Gastroesophageal sphincter (tissue), 4 donors: ENCODE results near the gene WBP4. TPM values are rescaled to one million over a fixed set of nuclear protein-coding genes. Genes with fewer than 3 reads are reported as not detected.

Experiments
- ATAC-seq: fragments of 150-250 bp; one replicate; pipeline ENCODE4 v1.9.1; 2016; ENCODE audit warnings: mild to moderate bottlenecking, moderate library complexity
- H3K27ac ChIP-seq, 4 donors: fragments of 200-600 bp; sonication (generic) in 3 of 4; 1 replicate in 3 of 4; 2 replicates in 1 of 4; pipeline ENCODE4 v1.5.1; 2016 to 2019
- H3K27me3 ChIP-seq: fragments of 200-600 bp; sonication (generic); one replicate; pipeline ENCODE4 v1.5.1; 2019
- H3K36me3 ChIP-seq, 2 donors: fragments of 200-600 bp; sonication (generic); one replicate each; pipeline ENCODE4 v1.5.1; 2019; ENCODE audit warnings: control low read depth in 1 of 2
- H3K4me1 ChIP-seq, 3 donors: fragments of 200-600 bp; sonication (generic); 1 replicate in 2 of 3; 2 replicates in 1 of 3; pipeline ENCODE4 v1.5.1; 2016 to 2019; ENCODE audit warnings: control low read depth in 2 of 3
- H3K4me3 ChIP-seq, 2 donors: fragments of 200-600 bp; sonication (generic); one replicate each; pipeline ENCODE4 v1.5.1; 2019; ENCODE audit warnings: mild to moderate bottlenecking in 1 of 2, moderate library complexity in 1 of 2
- H3K9me3 ChIP-seq, 3 donors: fragments of 200-600 bp; sonication (generic); one replicate each; pipeline ENCODE4 v1.5.1; 2017 to 2019; ENCODE audit warnings: control low read depth in 2 of 3
- EP300 ChIP-seq: sonication (generic); formaldehyde crosslinking; IDR thresholded peaks from one replicate; pipeline ENCODE4 v1.6.1; 2017; ENCODE audit warnings: antibody characterized with exemption, mild to moderate bottlenecking
- POLR2A ChIP-seq, 2 donors: fragments of 450-650 bp; IDR thresholded peaks; one replicate each; pipeline ENCODE4 v1.6.1; 2017; ENCODE audit warnings: antibody characterized with exemption in 2 of 2, mild to moderate bottlenecking in 2 of 2, moderate library complexity in 1 of 2
- POLR2AphosphoS5 ChIP-seq: sonication (generic); formaldehyde crosslinking; IDR thresholded peaks from one replicate; pipeline ENCODE4 v1.6.1; 2017; ENCODE audit warnings: antibody characterized with exemption
- WGBS, 2 donors: methylation state at CpG; one replicate each; pipeline ENCODE4 v1.1.5; 2018; ENCODE audit warnings: low coverage in 1 of 2; 5-methylcytosine and 5-hydroxymethylcytosine counted together
- total RNA-seq, 4 donors: library from RNA; depleted of rRNA; stranded (reverse); fragments of >200 nt; gene quantifications; one replicate each; pipeline ENCODE4 v1.1.0, GENCODE V29; 2016
- TF ChIP-seq, protein P1 (sequence below), 4 experiments: fragments of 200-600 bp in 2 of 4; fragments of 450-650 bp in 2 of 4; sonication (generic) in 1 of 4; IDR thresholded peaks; one replicate each; pipeline ENCODE4 v1.5.1; 2017 to 2019; ENCODE audit warnings: antibody characterized with exemption in 4 of 4, mild to moderate bottlenecking in 2 of 4, moderate library complexity in 2 of 4

WBP4 gene
- total RNA-seq, 4 donors from 2014 or later: 19.3 to 33.1 (median 25.1) TPM

DNA sequence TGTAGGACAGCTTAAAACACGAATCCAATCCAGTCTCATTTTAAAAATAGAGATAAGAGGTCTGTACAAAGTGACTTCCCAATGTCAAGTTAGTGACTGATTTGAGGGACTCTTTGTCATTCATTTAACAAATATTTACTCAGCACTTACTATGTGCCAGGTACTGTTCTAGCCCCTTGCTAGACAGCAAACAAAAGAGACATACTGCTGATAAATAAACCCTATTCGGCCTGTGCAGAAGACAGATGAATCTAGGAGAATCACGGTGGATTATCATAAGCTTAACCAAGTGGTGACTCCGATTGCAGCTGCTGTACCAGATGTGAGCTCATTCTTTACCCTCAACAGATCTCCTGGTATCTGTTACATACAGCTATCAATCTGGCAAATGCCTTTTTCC is 35.8 kb upstream of the WBP4 start:
- ATAC-seq: no peak
- TF ChIP-seq EP300: no peak
- no peak for TF ChIP-seq POLR2AphosphoS5
- TF ChIP-seq POLR2A (IDR thresholded peaks at IDR 0.05): no peak
- TF ChIP-seq, protein P1, sequence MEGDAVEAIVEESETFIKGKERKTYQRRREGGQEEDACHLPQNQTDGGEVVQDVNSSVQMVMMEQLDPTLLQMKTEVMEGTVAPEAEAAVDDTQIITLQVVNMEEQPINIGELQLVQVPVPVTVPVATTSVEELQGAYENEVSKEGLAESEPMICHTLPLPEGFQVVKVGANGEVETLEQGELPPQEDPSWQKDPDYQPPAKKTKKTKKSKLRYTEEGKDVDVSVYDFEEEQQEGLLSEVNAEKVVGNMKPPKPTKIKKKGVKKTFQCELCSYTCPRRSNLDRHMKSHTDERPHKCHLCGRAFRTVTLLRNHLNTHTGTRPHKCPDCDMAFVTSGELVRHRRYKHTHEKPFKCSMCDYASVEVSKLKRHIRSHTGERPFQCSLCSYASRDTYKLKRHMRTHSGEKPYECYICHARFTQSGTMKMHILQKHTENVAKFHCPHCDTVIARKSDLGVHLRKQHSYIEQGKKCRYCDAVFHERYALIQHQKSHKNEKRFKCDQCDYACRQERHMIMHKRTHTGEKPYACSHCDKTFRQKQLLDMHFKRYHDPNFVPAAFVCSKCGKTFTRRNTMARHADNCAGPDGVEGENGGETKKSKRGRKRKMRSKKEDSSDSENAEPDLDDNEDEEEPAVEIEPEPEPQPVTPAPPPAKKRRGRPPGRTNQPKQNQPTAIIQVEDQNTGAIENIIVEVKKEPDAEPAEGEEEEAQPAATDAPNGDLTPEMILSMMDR (IDR thresholded peaks at IDR 0.05): no peak
- Histone ChIP-seq H3K9me3 (no peaks in the 10 kb centered on the region), H3K36me3 (peaks cover 0 to 6% of the 10 kb centered on the region in 2 donors), H3K4me1 (peaks cover 0 to 58% (median 7%) of the 10 kb centered on the region in 3 donors), H3K4me3 (no peak overlapping the region), H3K27ac (no peak overlapping the region), H3K27me3 (no peaks in the 10 kb centered on the region)
- WGBS, 2 donors: 58 to 68% methylated on average over 4 of the region's 4 CpGs

DNA sequence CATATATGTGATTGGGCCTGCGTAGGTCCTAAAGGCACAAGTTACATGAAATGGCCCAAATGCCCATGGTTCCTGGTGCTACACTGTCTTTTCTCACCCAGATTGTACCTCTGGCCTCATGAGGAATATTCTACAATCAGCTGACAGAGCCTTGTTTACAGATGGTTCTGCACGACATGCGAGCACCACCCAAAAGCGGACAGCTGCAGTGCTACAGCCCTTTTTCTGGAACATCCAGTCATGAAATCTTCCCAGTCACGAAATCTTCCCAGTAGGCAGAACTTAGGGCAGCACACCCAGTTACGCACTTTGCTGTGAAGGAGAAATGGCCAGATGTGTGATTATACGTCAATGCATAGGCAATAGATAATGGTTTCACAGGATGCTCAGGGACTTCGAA is 34.5 kb upstream of the WBP4 start:
- H3K27me3 ChIP-seq: no peaks in the 10 kb centered on the region
- 84 to 89% methylated on average over 7 of the region's 8 CpGs for WGBS, 2 donors
- H3K27ac ChIP-seq: no peak overlapping the region
- no peaks in the 10 kb centered on the region for H3K9me3 ChIP-seq
- peaks cover 0 to 6% of the 10 kb centered on the region in 2 donors for H3K36me3 ChIP-seq
- ATAC-seq: no peak
- TF ChIP-seq POLR2AphosphoS5: no peak
- TF ChIP-seq EP300: no peak
- TF ChIP-seq, protein P1 (IDR thresholded peaks at IDR 0.05): no peak
- no peak for TF ChIP-seq POLR2A (IDR thresholded peaks at IDR 0.05)
- no peak overlapping the region for H3K4me3 ChIP-seq
- peaks cover 0 to 46% (median 7%) of the 10 kb centered on the region in 3 donors for H3K4me1 ChIP-seq

DNA sequence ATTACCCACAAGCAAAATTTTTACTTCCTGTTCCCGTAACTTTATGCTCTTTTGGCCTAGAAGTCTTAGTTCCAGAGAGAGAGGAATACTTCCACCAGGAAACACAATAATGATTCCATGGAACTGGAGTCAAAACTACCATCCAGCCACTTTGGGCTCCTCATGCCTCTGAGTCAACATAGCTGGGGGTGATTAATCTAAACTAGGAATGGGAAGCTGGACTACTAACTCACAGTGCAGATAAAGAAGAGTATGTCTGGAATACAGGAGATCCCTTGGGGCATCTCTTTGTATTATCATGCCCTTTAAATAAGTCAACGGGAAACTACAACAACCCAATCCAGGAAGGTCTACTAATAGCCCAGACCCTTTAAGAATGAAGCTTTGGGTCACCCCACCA is 33.3 kb upstream of the WBP4 start:
- H3K36me3 ChIP-seq: peaks cover 0 to 6% of the 10 kb centered on the region in 2 donors
- ATAC-seq: no peak
- H3K4me1 ChIP-seq: peaks cover 0 to 45% (median 7%) of the 10 kb centered on the region in 3 donors
- TF ChIP-seq POLR2AphosphoS5 (no peak), EP300 (no peak), POLR2A (IDR thresholded peaks at IDR 0.05) (no peak)
- TF ChIP-seq, protein P1 (IDR thresholded peaks at IDR 0.05): no peak
- H3K9me3 ChIP-seq: no peaks in the 10 kb centered on the region
- H3K27me3 ChIP-seq: no peaks in the 10 kb centered on the region
- no peak overlapping the region for H3K27ac ChIP-seq
- 100% methylated on average over 2 of the region's 2 CpGs; no CpG with 5 or more reads in 1 of the 2 donors for WGBS, 2 donors
- no peak overlapping the region for H3K4me3 ChIP-seq

DNA sequence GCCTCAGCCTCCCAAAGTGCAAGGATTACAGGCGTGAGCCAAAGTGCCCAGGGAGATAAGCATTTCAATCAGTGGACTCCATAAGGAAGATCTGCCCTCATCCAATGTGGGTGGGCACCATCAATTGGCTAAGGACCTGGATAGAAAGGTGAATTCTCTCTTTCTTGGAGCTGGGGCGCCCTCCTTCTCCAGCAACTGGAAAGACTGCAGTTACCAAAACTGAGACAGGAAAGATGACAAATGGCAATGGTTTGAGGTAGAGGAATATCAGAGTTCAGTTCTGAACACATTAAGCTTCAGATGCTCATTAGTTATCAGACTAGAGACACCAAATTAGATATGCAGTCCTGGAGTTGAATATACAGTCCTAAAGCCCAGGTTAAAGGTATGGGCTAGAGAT is 31.7 kb upstream of the WBP4 start:
- Histone ChIP-seq H3K27ac (no peak overlapping the region), H3K27me3 (no peaks in the 10 kb centered on the region), H3K4me1 (peaks cover 0 to 44% (median 7%) of the 10 kb centered on the region in 3 donors), H3K9me3 (no peaks in the 10 kb centered on the region), H3K4me3 (no peak overlapping the region), H3K36me3 (peaks cover 0 to 6% of the 10 kb centered on the region in 2 donors)
- TF ChIP-seq, protein P1 (IDR thresholded peaks at IDR 0.05): no peak
- TF ChIP-seq POLR2AphosphoS5 (no peak), EP300 (no peak), POLR2A (IDR thresholded peaks at IDR 0.05) (no peak)
- WGBS, 2 donors: 100% methylated on average over 1 of the region's 2 CpGs; no CpG with 5 or more reads in 1 of the 2 donors
- no peak for ATAC-seq

DNA sequence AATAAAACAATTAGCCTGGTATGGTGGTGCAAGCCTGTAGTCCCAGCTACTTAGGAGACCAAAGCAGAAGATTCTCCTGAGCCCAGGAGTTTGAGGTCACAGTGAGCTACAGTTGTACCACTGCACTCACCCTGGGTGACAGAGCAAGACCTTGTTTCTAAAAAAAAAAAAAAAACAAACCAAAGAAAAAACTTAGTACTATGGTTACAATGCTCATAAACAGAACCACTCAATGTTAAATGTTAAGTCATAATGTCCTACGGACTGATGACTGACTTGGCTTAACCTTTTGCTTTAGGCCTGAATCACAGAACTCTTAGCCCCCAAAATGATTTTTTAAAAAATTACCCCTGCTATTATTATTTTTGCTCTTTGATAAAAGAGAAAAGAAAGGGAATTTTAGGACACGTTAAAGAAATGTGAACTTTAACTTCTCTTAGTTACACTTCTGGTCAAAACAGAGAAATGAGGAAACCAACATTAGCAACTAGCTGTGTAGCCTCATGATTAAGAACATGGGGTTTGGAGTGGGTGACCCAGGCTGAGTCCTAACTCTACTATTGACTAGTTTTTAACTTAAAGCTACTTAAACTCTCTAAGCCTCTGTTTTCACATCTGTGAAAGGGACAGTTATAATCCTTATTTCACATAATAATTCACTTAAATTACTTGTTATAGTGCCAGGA is 28.5 kb upstream of the WBP4 start:
- no peaks in the 10 kb centered on the region for H3K27me3 ChIP-seq
- H3K36me3 ChIP-seq: no peaks in the 10 kb centered on the region
- ATAC-seq: no peak
- H3K4me1 ChIP-seq: peaks cover 0 to 21% (median 5%) of the 10 kb centered on the region in 3 donors
- H3K9me3 ChIP-seq: no peaks in the 10 kb centered on the region
- WGBS, 2 donors: 17 to 44% methylated on average over 2 of the region's 2 CpGs
- no peak overlapping the region for H3K4me3 ChIP-seq
- no peak overlapping the region for H3K27ac ChIP-seq
- TF ChIP-seq POLR2AphosphoS5: no peak
- TF ChIP-seq, protein P1 (IDR thresholded peaks at IDR 0.05): no peak
- no peak for TF ChIP-seq EP300
- no peak for TF ChIP-seq POLR2A (IDR thresholded peaks at IDR 0.05)
